Upper lobe of left lung (tissue), 6 donors: Measurements from ENCODE around the gene FKBP1A. TPM values are rescaled to one million over a fixed set of nuclear protein-coding genes. Genes with fewer than 3 reads are reported as not detected.

Experiments
- ATAC-seq, 2 donors: fragments of 200-7000 bp; cut with Tn5 transposase; one replicate each; pipeline ENCODE4 v1.9.1; 2022; ENCODE audit warnings: mild to moderate bottlenecking in 2 of 2, moderate library complexity in 2 of 2; ENCODE audit not compliant: low FRiP score in 2 of 2
- DNase-seq, 2 donors: peaks; one replicate each; pipeline ENCODE4 v3.0.0-alpha.2; 2019 to 2020
- H3K27ac ChIP-seq, 4 donors: fragments of 200-600 bp; sonication (generic); one replicate each; pipeline ENCODE4 v1.5.1; 2016 to 2019
- H3K27me3 ChIP-seq, 4 donors: fragments of 200-600 bp; sonication (generic); one replicate each; pipeline ENCODE4 v1.5.1; 2017 to 2019
- H3K36me3 ChIP-seq, 4 donors: fragments of 200-600 bp; sonication (generic); one replicate each; pipeline ENCODE4 v1.5.1; 2016 to 2019
- H3K4me1 ChIP-seq, 4 donors: fragments of 200-600 bp; sonication (generic); one replicate each; pipeline ENCODE4 v1.5.1; 2018 to 2019
- H3K4me3 ChIP-seq, 4 donors: fragments of 200-600 bp; sonication (generic); one replicate each; pipeline ENCODE4 v1.5.1; 2017 to 2019; ENCODE audit warnings: mild to moderate bottlenecking in 2 of 4, moderate library complexity in 1 of 4
- H3K9me3 ChIP-seq, 4 donors: fragments of 200-600 bp; sonication (generic); one replicate each; pipeline ENCODE4 v1.5.1; 2018 to 2019
- EP300 ChIP-seq, 4 donors: sonication (generic); formaldehyde crosslinking; IDR thresholded peaks; one replicate each; pipeline ENCODE4 v1.5.1; 2017; ENCODE audit warnings: antibody characterized with exemption in 4 of 4, control low read depth in 2 of 4
- POLR2A ChIP-seq, 4 donors: fragments of 450-650 bp; IDR thresholded peaks; one replicate each; pipeline ENCODE4 v1.5.1; 2016 to 2017; ENCODE audit warnings: antibody characterized with exemption in 4 of 4, mild to moderate bottlenecking in 2 of 4
- POLR2AphosphoS5 ChIP-seq, 2 donors: sonication (generic); formaldehyde crosslinking; IDR thresholded peaks; one replicate each; pipeline ENCODE4 v1.5.1; 2017; ENCODE audit warnings: antibody characterized with exemption in 2 of 2
- WGBS, 2 donors: methylation state at CpG; one replicate each; pipeline ENCODE4 v1.1.5; 2017 to 2018; 5-methylcytosine and 5-hydroxymethylcytosine counted together
- total RNA-seq, 6 donors: library from RNA; depleted of rRNA in 4 of 6; stranded (reverse); fragments of >200 nt in 4 of 6; gene quantifications; one replicate each; pipeline versions ENCODE4 v1.1.0 to v1.2.1, GENCODE V29; 2016 to 2021
- TF ChIP-seq, protein P1 (sequence below), 6 experiments: fragments of 450-650 bp in 4 of 6; fragments of 200-600 bp in 2 of 6; sonication (generic) in 2 of 6; IDR thresholded peaks; one replicate each; pipeline ENCODE4 v1.5.1; 2016 to 2019; ENCODE audit warnings: antibody characterized with exemption in 6 of 6
- donor health status: DM: no; HTN: no; CAD: no; lungs with moderate emphysema.
- donor health status: DM: no; HTN: yes; CAD: no; lungs with severe emphysema.

The FKBP1A gene
- total RNA-seq, 6 donors from 2014 or later, result 75.4 to 328 (median 160) TPM

DNA sequence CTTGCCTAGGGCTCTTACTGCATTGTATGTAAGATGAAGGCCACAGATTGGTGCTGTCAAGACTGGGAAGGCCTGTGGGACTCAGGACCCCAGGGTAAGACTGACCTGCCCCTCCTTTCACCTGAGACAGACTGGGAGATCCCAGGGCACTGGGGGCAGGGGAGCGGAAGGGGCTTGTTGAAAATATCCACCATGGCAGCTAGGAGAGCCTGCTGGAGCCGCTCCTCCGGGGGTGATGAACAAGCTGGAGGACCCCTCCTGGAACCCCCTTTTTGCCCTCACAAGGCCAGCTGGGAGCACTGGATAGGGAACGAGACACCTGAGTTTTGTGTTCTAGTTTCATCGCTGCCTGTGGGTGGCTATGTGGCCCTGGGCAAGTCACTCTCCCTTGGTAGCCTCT lies 54.8 kb downstream of the FKBP1A start:
- Histone ChIP-seq H3K36me3 (peaks cover 0 to 3% (median 0%) of the 10 kb centered on the region in 4 donors), H3K4me3 (no peak overlapping the region), H3K27ac (peak overlapping the region; percentile 70 to 96 (median 81)), H3K9me3 (no peaks in the 10 kb centered on the region), H3K27me3 (no peaks in the 10 kb centered on the region), H3K4me1 (peaks cover 34 to 53% (median 50%) of the 10 kb centered on the region in 4 donors)
- 99 to 100% methylated on average over 2 to 5 of the region's 5 CpGs for WGBS, 2 donors
- ATAC-seq, result no peak
- DNase-seq, result no peak
- TF ChIP-seq POLR2A (IDR thresholded peaks at IDR 0.05) (no peak), EP300 (IDR thresholded peaks at IDR 0.05) (no peak), POLR2AphosphoS5 (IDR thresholded peaks at IDR 0.05) (no peak)
- TF ChIP-seq, protein P1, sequence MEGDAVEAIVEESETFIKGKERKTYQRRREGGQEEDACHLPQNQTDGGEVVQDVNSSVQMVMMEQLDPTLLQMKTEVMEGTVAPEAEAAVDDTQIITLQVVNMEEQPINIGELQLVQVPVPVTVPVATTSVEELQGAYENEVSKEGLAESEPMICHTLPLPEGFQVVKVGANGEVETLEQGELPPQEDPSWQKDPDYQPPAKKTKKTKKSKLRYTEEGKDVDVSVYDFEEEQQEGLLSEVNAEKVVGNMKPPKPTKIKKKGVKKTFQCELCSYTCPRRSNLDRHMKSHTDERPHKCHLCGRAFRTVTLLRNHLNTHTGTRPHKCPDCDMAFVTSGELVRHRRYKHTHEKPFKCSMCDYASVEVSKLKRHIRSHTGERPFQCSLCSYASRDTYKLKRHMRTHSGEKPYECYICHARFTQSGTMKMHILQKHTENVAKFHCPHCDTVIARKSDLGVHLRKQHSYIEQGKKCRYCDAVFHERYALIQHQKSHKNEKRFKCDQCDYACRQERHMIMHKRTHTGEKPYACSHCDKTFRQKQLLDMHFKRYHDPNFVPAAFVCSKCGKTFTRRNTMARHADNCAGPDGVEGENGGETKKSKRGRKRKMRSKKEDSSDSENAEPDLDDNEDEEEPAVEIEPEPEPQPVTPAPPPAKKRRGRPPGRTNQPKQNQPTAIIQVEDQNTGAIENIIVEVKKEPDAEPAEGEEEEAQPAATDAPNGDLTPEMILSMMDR (IDR thresholded peaks at IDR 0.05), result no peak

DNA sequence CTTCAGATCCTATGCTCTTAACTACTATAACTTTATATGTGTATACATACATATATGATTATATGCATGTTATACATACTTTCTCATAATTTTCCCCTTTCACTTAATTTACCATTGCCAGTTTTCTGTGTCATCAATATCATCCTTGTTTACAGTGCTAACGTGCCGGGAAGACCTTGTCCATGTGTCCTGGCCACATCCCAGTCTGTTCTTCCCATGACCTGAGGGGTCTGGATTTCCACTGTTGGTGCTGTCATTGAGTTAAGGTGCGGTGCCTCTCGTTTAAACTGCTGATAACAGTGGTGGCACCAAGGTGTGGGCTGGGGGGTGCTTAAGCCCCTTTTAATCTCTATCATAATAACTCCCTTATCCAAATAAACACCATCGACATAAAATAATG lies 55.4 kb downstream of the FKBP1A start:
- Histone ChIP-seq H3K36me3 (peaks cover 0 to 3% (median 0%) of the 10 kb centered on the region in 4 donors), H3K27ac (peak overlapping the region; percentile 70 to 96 (median 81)), H3K9me3 (no peaks in the 10 kb centered on the region), H3K27me3 (no peaks in the 10 kb centered on the region), H3K4me3 (no peak overlapping the region), H3K4me1 (peaks cover 36 to 58% (median 53%) of the 10 kb centered on the region in 4 donors)
- 53 to 61% methylated on average over 5 of the region's 5 CpGs for WGBS, 2 donors
- DNase-seq, result no peak
- TF ChIP-seq, protein P1 (IDR thresholded peaks at IDR 0.05), result no peak
- ATAC-seq, result no peak

DNA sequence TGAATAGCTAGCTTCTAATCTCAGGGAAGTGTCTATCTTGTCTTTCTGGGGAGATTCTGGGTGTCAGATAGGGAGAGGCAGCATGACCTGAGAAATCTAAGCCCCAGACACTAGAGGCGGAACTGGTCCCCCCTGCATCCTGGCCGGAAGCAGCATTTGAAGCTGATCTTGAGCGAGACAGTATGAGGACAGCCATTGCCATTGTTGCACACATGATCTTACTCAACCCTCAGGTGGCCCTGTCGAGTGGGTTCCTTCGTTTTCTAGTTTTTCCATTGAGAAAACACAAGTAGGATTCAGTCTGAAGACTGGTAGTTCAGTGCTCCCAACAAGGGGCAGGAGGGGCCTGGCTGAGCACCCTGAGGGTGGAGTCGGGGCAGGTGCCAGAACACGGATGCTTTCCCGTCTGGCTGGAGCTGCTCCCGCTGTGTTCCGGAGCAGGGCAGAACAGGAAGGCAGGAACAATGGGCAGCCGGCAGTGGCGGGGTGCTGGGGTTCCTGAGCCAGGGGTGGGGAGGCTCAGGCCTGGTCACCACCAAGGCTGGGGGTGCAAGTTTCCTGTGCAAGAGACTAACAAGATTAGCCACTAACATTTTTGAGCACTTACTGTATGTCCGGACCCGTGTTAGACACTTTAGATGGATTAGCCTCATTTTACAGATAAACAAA lies 56.0 kb downstream of the FKBP1A start:
- Histone ChIP-seq H3K4me1 (peaks cover 36 to 64% (median 56%) of the 10 kb centered on the region in 4 donors), H3K27me3 (no peaks in the 10 kb centered on the region), H3K27ac (peak overlapping the region; percentile 81 to 99 (median 88)), H3K36me3 (peaks cover 0 to 3% (median 0%) of the 10 kb centered on the region in 4 donors), H3K4me3 (no peak overlapping the region), H3K9me3 (no peaks in the 10 kb centered on the region)
- 13 to 21% methylated on average over 14 of the region's 14 CpGs for WGBS, 2 donors
- peak in 1 of 4 donors; percentile 12 for TF ChIP-seq POLR2A (IDR thresholded peaks at IDR 0.05)
- TF ChIP-seq, protein P1 (IDR thresholded peaks at IDR 0.05), result no peak
- TF ChIP-seq EP300 (IDR thresholded peaks at IDR 0.05), result peak; percentile 52 to 95 (median 90)
- peak; percentile 86 to 94 for TF ChIP-seq POLR2AphosphoS5 (IDR thresholded peaks at IDR 0.05)
- ATAC-seq (peak; percentile 72 to 88), DNase-seq (peak; percentile 84 to 87)

DNA sequence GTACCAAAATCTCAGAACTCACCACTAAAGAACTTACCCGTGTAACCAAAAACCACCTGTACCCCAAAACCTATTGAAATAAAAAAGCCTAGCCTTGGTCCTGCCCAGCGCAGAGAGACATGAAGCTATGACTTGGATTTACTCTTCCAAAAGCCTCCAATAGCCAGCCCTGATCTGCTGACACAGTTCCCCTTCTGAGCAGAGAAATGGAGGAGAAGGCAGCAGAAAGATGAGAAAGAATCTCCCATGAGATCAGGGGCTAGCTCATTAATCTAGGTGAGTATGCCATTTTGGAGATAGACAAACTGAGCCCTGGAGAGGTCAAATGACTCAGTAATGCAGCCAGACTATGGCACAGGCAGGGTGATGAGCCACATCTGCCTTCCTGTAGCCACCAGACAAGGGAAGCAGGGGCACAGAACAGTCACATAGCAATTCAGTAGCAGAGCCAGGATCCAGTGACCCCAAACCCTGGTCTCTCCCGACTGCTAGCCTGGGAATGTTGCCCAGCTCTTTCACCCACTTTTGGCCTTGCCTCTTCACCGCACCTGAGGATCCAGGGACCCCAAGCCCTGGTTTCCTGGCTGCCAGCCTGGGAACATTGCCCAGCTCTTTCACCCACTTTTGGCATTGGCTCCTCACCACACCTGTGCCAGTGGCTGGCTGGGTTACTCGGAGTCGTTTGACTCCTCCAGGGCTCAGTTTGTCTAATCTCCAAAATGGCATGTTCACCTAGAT lies 56.7 kb downstream of the FKBP1A start:
- Histone ChIP-seq H3K36me3 (peaks cover 0 to 3% (median 0%) of the 10 kb centered on the region in 4 donors), H3K4me1 (peaks cover 38 to 65% (median 56%) of the 10 kb centered on the region in 4 donors), H3K27me3 (no peaks in the 10 kb centered on the region), H3K4me3 (no peak overlapping the region), H3K9me3 (no peaks in the 10 kb centered on the region), H3K27ac (peak overlapping the region; percentile 81 to 99 (median 88))
- TF ChIP-seq POLR2AphosphoS5 (IDR thresholded peaks at IDR 0.05) (no peak), POLR2A (IDR thresholded peaks at IDR 0.05) (no peak), EP300 (IDR thresholded peaks at IDR 0.05) (no peak)
- TF ChIP-seq, protein P1 (IDR thresholded peaks at IDR 0.05), result no peak
- 58 to 73% methylated on average over 6 of the region's 6 CpGs for whole genome bisulfite sequencing, 2 donors
- DNase-seq (no peak), ATAC-seq (no peak)
